Astrocyte (in vitro differentiated cells and primary cell): Measurements from ENCODE around the gene LPCAT4. TPM values are rescaled to one million over a fixed set of nuclear protein-coding genes. Genes with fewer than 3 reads are reported as not detected.

Experiments used
- DNase-seq: peaks from one replicate; pipeline ENCODE4 v3.0.0-alpha.2; 2010; ENCODE audit warnings: low read depth
- FAIRE-seq: peaks from 2 replicates; lab custom pipeline; 2011; peaks lifted over from hg19 to GRCh38; lab: Jason Lieb, UNC
- H2AFZ ChIP-seq: 2 replicates; pipeline ENCODE4 v1.6.0; 2012; ENCODE audit warnings: low read depth, low read length, inconsistent platforms
- H3K27ac ChIP-seq: 2 replicates; pipeline ENCODE4 v1.5.1; 2011; ENCODE audit warnings: low read depth, low read length, inconsistent platforms
- H3K27me3 ChIP-seq: 2 replicates; pipeline ENCODE4 v1.6.0; 2011; ENCODE audit warnings: low read length, inconsistent platforms; ENCODE audit not compliant: insufficient read depth
- H3K36me3 ChIP-seq: 2 replicates; pipeline ENCODE4 v1.5.1; 2011; ENCODE audit warnings: low read length, inconsistent platforms; ENCODE audit not compliant: insufficient read depth
- H3K4me1 ChIP-seq: 2 replicates; pipeline ENCODE4 v1.5.1; 2011; ENCODE audit warnings: low read length, inconsistent platforms; ENCODE audit not compliant: insufficient read depth
- H3K4me2 ChIP-seq: 2 replicates; pipeline ENCODE4 v1.6.0; 2012; ENCODE audit warnings: low read length, inconsistent platforms
- H3K4me3 ChIP-seq: 2 replicates; pipeline ENCODE4 v1.5.1; 2011; ENCODE audit warnings: low read depth, mild to moderate bottlenecking, low read length, inconsistent platforms; ENCODE audit not compliant: insufficient read depth
- H3K79me2 ChIP-seq: 2 replicates; pipeline ENCODE4 v1.6.0; 2012; ENCODE audit warnings: mild to moderate bottlenecking, low read length, inconsistent platforms; ENCODE audit not compliant: insufficient read depth
- H3K9ac ChIP-seq: 2 replicates; pipeline ENCODE4 v1.6.0; 2012; ENCODE audit warnings: mild to moderate bottlenecking, low read length, inconsistent platforms
- H3K9me3 ChIP-seq: 2 replicates; pipeline ENCODE4 v1.5.1; 2012; ENCODE audit warnings: low read depth, mild to moderate bottlenecking, low read length, inconsistent platforms; ENCODE audit not compliant: insufficient read depth
- H4K20me1 ChIP-seq: 2 replicates; pipeline ENCODE4 v1.6.0; 2012; ENCODE audit warnings: low read length, inconsistent platforms; ENCODE audit not compliant: insufficient read depth
- H3K27ac Mint-ChIP-seq: one replicate; pipeline ENCODE4 v1.8.0; 2021; ENCODE audit warnings: mild to moderate bottlenecking, mixed read lengths; ENCODE audit not compliant: unreplicated experiment
- H3K27me3 Mint-ChIP-seq: one replicate; pipeline ENCODE4 v1.8.0; 2021; ENCODE audit warnings: low read depth, mixed read lengths; ENCODE audit not compliant: unreplicated experiment
- H3K36me3 Mint-ChIP-seq: one replicate; pipeline ENCODE4 v1.8.0; 2021; ENCODE audit warnings: low read depth, mixed read lengths; ENCODE audit not compliant: unreplicated experiment
- H3K4me1 Mint-ChIP-seq: one replicate; pipeline ENCODE4 v1.8.0; 2021; ENCODE audit warnings: low read depth, mixed read lengths; ENCODE audit not compliant: unreplicated experiment
- H3K4me3 Mint-ChIP-seq: one replicate; pipeline ENCODE4 v1.8.0; 2021; ENCODE audit warnings: mild to moderate bottlenecking, moderate library complexity, mixed read lengths; ENCODE audit not compliant: unreplicated experiment
- H3K9me3 Mint-ChIP-seq: one replicate; pipeline ENCODE4 v1.8.0; 2021; ENCODE audit warnings: mild to moderate bottlenecking, mixed read lengths; ENCODE audit not compliant: unreplicated experiment
- CTCF ChIP-seq: IDR thresholded peaks from 2 replicates; pipeline ENCODE4 v1.5.1; 2011; ENCODE audit warnings: low read depth, mild to moderate bottlenecking, inconsistent platforms, low read length, moderate library complexity; ENCODE audit not compliant: insufficient read depth
- EZH2 ChIP-seq: IDR thresholded peaks from 2 replicates; pipeline ENCODE4 v1.6.1; 2012; ENCODE audit warnings: mild to moderate bottlenecking, low read length, inconsistent platforms; ENCODE audit not compliant: insufficient read depth
- microRNA-seq: library from miRNA; unstranded; fragments of <30 nt; microRNA quantifications from one replicate; pipeline ENCODE4 v1.2.0, GENCODE V29; 2020
- total RNA-seq: library from RNA; stranded (reverse); gene quantifications from 2 replicates; pipeline ENCODE4 v1.2.1, GENCODE V29; 2021

LPCAT4 gene
- total RNA-seq, 1 donor from 2014 or later = 44.4 TPM

DNA sequence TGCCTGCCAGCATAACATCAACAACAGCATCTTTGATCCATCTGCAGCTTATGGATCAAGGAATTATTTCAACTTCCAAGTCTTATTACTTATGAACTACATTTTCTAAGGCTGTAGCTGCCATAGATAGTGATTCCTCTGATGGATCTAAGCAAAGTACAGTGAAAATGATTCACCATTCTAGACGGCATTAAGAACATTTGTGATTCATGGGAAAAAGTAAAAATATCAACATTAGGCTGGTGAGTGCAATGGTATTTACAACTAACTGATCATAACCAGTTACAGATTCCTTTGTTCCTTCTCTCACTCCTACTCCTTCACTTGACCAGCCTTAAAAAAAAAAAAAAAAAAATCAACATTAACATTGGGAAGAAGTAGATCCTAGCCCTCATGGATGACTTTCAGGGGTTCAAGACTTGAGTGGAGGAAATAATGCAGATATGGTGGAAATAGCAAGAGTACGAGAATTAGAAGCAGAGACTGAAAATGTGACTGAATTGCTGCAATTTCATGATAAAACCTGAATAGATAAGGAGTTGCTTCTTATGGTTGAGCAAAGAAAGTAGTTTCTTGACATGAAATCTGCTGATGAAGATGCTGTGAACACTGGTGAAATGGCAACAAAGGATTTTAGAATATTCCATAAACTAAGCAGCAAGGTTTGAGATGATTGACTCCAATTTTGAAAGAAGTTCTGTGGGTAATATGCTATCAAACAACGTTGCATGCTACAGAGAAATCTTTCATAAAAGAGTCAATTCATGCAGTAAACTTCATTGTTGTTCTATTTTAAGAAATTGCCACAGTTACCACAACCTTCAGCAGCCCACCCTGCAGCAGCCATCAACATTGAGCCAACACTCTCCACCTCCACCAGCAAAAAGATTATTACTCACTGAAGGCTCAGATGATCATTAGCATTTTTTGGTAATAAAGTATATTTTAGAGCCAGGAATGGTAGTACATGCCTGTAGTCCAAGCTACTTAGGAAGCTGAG lies 52.2 kb downstream of the LPCAT4 start:
- peaks cover 4% of the 10 kb centered on the region for H3K4me1 ChIP-seq
- no peak overlapping the region for H3K9ac ChIP-seq
- no peaks in the 10 kb centered on the region for H4K20me1 ChIP-seq
- Mint-ChIP-seq H3K4me3 (no peak overlapping the region), H3K4me1 (peaks cover 5% of the 10 kb centered on the region), H3K27me3 (no peaks in the 10 kb centered on the region), H3K27ac (no peak overlapping the region), H3K36me3 (no peaks in the 10 kb centered on the region), H3K9me3 (no peaks in the 10 kb centered on the region)
- TF ChIP-seq CTCF = no peak
- no peak for TF ChIP-seq EZH2
- H3K9me3 ChIP-seq = no peaks in the 10 kb centered on the region
- H3K36me3 ChIP-seq = no peaks in the 10 kb centered on the region
- DNase-seq (no peak), FAIRE-seq (no peak)
- H3K4me3 ChIP-seq = no peak overlapping the region
- H3K27ac ChIP-seq = no peak overlapping the region
- no peaks in the 10 kb centered on the region for H3K27me3 ChIP-seq
- H2AFZ ChIP-seq = no peak overlapping the region
- no peaks in the 10 kb centered on the region for H3K79me2 ChIP-seq
- no peak overlapping the region for H3K4me2 ChIP-seq

- H3K9me3 ChIP-seq = no peaks in the 10 kb centered on the region
- peak overlapping the region; percentile 63 for H3K27ac Mint-ChIP-seq
- no peaks in the 10 kb centered on the region for H4K20me1 ChIP-seq
- no peak for DNase-seq
- H3K9ac ChIP-seq = no peak overlapping the region
- H3K36me3 Mint-ChIP-seq = peaks cover 2% of the 10 kb centered on the region
- H3K27me3 ChIP-seq = no peaks in the 10 kb centered on the region
- no peak for FAIRE-seq
- H3K4me3 Mint-ChIP-seq = no peak overlapping the region
- H3K4me1 Mint-ChIP-seq = peaks cover under 1% of the 10 kb centered on the region
- no peak overlapping the region for H3K4me3 ChIP-seq
- no peak overlapping the region for H3K27ac ChIP-seq
- no peaks in the 10 kb centered on the region for H3K36me3 ChIP-seq
- no peaks in the 10 kb centered on the region for H3K79me2 ChIP-seq
- no peaks in the 10 kb centered on the region for H3K9me3 Mint-ChIP-seq
- H2AFZ ChIP-seq = no peak overlapping the region
- no peaks in the 10 kb centered on the region for H3K4me1 ChIP-seq
- no peak for TF ChIP-seq EZH2
- no peak overlapping the region for H3K4me2 ChIP-seq
- H3K27me3 Mint-ChIP-seq = no peaks in the 10 kb centered on the region
Observed at GRCh38 chr15:34311563-34311962, 55.4 kb downstream of the LPCAT4 start.

Small RNA genes lying within 50 kb of the gene (microRNA-seq; reads per million reads assigned to microRNA genes)
- gene MIR1233-1 = not detected

Other genes starting within 250 kb of the LPCAT4 start
- 45.7 and 54.6 TPM in 2 replicates for gene KATNBL1, start 157.1 kb downstream of the LPCAT4 start, total RNA-seq
- gene EMC4, start 142.2 kb downstream of the LPCAT4 start, total RNA-seq = 94.1 and 104 TPM in 2 replicates
- 15.8 and 17.8 TPM in 2 replicates for gene SLC12A6, start 29.4 kb downstream of the LPCAT4 start, total RNA-seq
- gene NOP10, start 24.1 kb downstream of the LPCAT4 start, total RNA-seq = 209 and 224 TPM in 2 replicates
- gene NUTM1, start 23.9 kb downstream of the LPCAT4 start, total RNA-seq = not detected in 2 replicates
- gene GOLGA8A, start 70.6 kb upstream of the LPCAT4 start, total RNA-seq = 50.2 and 62.8 TPM in 2 replicates
- gene GOLGA8B, start 216.5 kb upstream of the LPCAT4 start, total RNA-seq = 55.8 and 61.6 TPM in 2 replicates